GOT3 (cell line): ENCODE results near the gene NPIPB12.
"Not testable (repeated sequence)": the region's sequence is repeated elsewhere in the genome, so short reads cannot be mapped to it uniquely, and the experiment has no call there.

Experiments used
- DNase-seq: peaks from one replicate; lab custom pipeline; 2025; ENCODE audit warnings: mixed read lengths; lab: John Stamatoyannopoulos, UW

NPIPB12 gene

DNA sequence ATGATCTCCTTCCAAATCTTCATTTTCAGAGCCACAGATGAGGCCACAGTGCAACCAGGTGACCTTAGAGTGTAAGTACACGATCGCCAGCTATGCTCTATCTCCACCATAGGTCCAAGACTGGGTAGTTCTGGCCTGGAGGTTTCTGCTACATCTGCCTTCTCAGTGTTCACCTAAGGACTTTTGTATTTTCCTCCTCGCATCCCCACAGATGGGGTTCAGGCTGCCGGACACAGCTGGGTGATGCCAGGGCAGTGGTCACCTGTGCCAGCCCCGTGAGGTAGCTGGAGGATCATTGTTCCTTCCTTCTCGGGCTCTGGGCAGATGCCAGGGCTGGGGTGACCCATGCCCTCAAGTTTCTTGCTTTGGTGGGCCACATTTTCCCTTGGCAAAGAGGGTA, at the start of gene NPIPB12:
TSS of gene NPIPB12 (minus strand) at position 101 of the 400 bp plus-strand sequence.
- not testable (repeated sequence) for DNase-seq

- DNase-seq, result not testable (repeated sequence)
Observed at GRCh38 chr16:29521520-29521919, 15.3 kb upstream of the NPIPB12 start.

GRCh38 chr16:29482276-29482675, 23.9 kb downstream of the NPIPB12 start:
- DNase-seq, result not testable (repeated sequence)

GRCh38 chr16:29472065-29472464, 34.1 kb downstream of the NPIPB12 start:
- not testable (repeated sequence) for DNase-seq

DNA sequence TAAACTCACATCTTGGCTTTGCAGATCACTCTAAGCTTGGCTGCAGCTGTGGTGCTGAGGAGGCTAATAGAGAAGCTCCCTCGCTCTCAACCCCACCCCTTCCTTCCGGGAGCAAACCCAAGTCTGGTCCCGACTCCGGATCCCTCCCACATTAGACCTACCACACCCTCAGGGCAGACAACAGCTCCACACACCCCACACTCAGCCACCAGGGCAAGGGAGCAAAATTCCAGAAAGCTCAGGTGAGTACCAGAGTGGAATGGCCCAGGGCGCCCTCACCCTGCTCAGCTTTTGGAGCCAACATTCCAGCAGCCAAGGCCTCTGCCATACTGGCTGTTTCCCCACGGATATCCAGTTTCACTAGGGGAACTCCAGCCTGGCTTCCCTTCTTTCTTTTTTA, 36.5 kb downstream of the NPIPB12 start:
- not testable (repeated sequence) for DNase-seq

DNA sequence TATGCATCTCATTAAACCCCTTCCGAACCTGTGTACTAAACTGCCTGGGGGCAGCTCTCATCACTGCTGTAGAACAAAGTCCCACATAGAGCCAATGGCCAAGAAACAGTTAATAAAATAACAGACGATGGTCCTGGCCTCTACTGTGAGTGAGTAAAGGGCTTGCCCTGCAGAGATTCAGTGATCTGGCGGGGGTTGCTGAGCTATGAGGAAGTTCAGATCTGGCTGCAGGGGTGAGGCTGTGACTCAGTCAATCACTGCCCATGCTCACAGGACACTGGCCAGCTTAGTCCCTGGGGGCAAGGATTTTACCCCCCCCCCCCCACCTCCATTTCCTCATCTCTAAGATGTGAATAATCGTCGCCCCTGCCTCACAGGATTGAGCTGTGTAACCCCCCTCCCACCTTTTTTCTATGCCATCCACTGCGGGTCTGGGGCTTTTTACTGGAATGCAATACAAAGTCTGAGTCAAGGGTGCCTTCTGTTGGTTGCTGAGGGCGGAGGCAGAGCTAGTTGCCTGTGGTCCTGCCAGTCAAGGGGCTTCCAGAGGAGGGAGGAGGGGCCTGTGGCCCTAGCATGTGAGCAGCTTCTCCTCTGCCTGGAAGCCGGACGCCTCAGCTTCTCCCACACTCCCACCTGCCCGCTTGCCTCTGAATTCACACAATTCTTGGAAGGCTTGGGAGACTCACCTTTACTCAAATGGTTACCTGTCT, 38.4 kb downstream of the NPIPB12 start:
- DNase-seq, result not testable (repeated sequence)

- DNase-seq, result not testable (repeated sequence)
Observed at GRCh38 chr16:29466904-29467303, 39.3 kb downstream of the NPIPB12 start.

DNA sequence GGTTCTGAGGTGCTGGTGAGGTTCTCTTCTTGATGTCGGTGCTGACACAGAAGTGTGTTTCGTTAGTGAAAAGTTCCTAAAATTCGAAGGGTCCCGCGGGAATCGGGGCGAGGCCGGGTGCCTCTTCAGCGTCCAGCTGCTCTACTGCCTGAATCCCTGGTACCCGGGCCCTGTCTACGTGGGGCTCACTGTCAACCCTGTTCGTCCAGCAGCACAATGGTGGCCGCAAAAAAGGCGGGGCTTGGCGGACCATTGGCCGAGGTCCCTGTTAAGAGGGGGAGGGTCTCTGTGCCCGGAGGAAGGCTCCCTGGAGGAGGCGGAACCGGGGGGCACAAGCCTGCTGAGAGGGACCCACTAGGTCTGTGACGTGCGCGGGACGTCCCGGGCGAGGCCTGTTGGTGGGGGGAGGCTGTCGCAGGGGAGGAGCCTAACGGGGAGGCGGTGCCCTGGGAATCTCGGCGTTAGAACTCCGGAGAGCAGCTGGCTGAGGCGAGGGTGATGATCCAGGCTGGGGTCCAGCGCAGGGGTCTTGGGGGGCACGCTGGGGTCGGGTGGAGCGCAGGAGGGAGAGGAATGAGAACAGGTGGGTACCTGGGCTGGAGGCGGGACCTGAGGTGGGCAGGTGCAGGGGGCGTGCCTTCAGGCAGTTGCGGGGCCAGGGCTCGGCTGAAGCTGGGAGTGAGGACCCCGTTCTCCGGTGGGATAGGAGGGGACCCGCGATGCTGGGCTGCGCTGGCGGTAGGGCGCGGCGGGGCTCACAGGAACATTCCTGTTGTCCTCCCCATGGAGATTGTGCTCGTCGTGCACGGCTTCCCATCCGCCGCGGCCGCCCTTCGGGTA, 40.0 kb downstream of the NPIPB12 start:
- not testable (repeated sequence) for DNase-seq

DNA sequence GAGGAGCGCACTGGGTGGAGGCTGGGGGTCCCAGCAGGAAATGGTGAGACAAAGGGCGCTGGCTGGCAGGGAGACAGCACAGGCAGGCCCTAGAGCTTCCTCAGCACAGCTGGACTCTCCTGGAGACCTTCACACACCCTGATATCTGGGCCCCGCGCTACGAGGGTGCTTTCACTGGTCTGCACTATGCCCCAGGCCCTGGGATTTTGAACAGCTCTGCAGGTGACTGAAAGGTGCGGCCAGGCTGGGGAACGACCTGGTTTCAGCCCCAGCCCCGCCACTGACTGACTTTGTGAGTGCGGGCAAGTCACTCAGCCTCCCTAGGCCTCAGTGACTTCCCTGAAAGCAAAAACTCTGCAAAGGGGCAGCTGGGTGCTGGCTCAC, 45.6 kb downstream of the NPIPB12 start:
- not testable (repeated sequence) for DNase-seq

DNA sequence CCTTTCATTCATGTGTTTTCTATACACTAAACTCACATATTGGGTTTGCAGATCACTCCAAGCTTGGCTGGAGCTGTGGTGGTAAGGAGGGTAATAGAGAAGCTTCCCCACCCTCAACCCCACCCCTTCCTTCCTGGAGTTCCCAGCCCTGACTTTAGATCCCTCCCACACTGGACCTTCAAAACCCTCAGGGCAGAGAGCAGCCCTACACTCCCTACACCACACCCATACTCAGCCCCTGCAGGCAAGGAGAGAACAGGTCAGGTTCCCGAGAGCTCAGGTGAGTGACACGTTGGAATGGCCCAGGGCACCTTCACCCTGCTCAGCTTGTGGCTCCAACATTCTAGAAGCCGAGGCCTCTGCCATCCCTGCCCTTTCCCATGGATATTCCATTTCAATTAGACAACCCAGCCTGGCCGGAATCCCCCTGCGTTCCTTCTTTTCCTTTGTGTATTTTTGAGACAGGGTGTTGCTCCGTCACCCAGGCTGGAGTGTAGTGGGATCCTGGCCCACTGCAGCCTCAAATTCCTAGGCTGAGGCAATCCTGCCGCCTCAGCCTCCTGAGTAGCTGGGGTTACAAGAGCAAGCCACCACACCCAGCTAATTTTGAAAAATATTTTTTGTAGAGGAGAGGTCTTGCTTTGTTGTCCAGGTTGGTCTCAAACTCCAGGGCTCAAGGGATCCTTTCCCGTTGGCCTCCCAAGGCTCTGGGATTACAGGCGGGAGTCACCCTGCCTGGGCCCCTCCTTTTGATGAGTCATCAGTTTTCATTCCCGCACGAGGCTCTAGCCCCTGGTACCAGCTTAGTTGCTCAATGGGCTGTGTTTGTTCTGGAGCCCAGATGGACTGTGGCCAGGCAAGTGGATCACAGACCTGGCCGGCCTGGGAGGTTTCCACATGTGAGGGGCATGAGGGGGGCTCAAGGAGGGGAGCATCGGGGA, 46.2 kb downstream of the NPIPB12 start, which contains the start of gene SULT1A4:
TSS of gene SULT1A4 (plus strand) at position 208 of the 941 bp plus-strand sequence. CDS start 1,473 bp downstream, outside the sequence.
- DNase-seq, result not testable (repeated sequence)

DNA sequence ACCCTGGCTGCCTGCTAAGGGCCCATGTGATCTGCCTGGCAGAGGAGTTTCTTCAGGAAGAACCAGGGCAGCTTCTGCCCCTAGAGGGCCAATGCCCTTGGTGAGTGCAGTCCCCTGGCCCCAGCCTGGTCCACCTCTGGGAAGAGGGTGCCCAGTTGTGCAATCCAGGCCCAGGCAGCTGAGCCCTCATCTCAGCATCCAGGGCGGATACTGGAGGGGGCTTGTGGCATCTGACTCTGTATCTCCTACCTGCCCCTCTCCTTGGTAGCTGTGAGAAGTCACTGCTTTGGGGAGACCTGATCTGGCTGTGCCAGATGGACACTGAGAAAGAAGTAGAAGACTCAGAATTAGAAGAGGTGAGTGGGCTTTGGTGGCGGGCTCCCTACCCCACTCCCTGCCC, 48.5 kb downstream of the NPIPB12 start:
- DNase-seq, result not testable (repeated sequence)

- DNase-seq, result not testable (repeated sequence)
Observed at GRCh38 chr16:29454828-29455227, 51.4 kb downstream of the NPIPB12 start.

- not testable (repeated sequence) for DNase-seq
Observed at GRCh38 chr16:29454269-29454668, 51.9 kb downstream of the NPIPB12 start, which contains the start of the genes BOLA2 and SLX1B. Gene BOLA2, minus strand, starts transcription at chr16:29454351. Its CDS starts 98 bp downstream, at chr16:29454253. Gene SLX1B, plus strand, starts transcription at chr16:29454533.

DNA sequence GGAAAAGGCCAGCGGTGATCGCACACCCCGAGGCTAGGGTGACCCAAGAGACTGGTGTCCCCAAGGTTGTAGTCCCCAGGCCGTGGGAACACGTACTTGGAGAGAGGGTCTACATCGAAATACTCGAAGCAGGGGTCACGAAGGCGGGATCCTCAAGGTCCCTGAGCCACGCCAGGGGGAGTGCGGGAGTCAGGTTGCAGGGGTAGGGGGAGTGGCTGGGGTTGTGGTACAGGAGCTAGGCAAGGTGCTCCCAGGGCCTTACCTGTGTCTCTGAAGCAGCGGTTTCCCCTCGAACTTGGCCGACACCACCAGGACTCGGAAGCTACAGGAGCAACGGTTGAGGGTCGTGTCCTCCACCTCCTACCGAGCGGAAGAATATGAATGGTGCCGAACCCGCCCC, 52.5 kb downstream of the NPIPB12 start:
- DNase-seq, result not testable (repeated sequence)
